A673 (cell line): ENCODE measurements around the gene UACA.
"Not testable (repeated sequence)": the region's sequence is repeated elsewhere in the genome, so short reads cannot be mapped to it uniquely, and the experiment has no call there.

ENCODE experiments used
- EZH2 ChIP-seq: fragments of 200-600 bp; sonication (generic); IDR thresholded peaks from 2 replicates; pipeline ENCODE4 v1.6.1; 2017; ENCODE audit warnings: borderline replicate concordance, low read depth, mild to moderate bottlenecking, mixed read lengths, antibody characterized with exemption, low read length; ENCODE audit not compliant: poor library complexity, severe bottlenecking
- TF ChIP-seq, protein P1 (sequence below): fragments of 300-800, 200-600 bp; sonication (generic); conservative IDR thresholded peaks from 2 replicates; pipeline ENCODE4 v1.5.1; 2017; ENCODE audit warnings: low read depth, mild to moderate bottlenecking, antibody characterized with exemption, low read length, moderate library complexity, mixed read lengths

DNA sequence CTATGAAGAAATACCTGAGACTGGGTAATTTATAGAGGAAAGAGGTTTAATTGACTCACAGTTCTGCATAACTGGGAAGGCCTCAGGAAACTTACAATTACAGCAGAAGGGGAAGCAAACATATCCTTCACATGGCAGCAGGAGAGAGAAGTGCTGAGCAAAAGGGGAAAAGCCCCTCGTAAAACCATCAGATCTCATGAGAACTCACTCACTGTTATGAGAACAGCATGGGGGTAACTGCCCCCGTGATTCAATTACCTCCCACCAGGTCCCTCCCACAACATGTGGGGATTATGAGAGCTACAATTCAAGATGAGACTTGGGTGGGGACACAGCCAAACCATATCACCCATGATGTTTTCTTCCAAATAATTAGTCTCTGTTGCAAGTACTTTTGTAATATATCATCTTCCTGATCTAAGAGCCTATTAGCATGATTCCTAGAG, 147.0 kb downstream of the UACA start:
- TF ChIP-seq, protein P1, sequence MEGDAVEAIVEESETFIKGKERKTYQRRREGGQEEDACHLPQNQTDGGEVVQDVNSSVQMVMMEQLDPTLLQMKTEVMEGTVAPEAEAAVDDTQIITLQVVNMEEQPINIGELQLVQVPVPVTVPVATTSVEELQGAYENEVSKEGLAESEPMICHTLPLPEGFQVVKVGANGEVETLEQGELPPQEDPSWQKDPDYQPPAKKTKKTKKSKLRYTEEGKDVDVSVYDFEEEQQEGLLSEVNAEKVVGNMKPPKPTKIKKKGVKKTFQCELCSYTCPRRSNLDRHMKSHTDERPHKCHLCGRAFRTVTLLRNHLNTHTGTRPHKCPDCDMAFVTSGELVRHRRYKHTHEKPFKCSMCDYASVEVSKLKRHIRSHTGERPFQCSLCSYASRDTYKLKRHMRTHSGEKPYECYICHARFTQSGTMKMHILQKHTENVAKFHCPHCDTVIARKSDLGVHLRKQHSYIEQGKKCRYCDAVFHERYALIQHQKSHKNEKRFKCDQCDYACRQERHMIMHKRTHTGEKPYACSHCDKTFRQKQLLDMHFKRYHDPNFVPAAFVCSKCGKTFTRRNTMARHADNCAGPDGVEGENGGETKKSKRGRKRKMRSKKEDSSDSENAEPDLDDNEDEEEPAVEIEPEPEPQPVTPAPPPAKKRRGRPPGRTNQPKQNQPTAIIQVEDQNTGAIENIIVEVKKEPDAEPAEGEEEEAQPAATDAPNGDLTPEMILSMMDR: not testable (repeated sequence)
- not testable (repeated sequence) for TF ChIP-seq EZH2
